Erythroblast (primary cell): ENCODE data around the gene COG4.

ENCODE experiments used
- GATA1 ChIP-seq: IDR thresholded peaks from 2 replicates; pipeline ENCODE4 v1.6.1; 2011; ENCODE audit warnings: low read depth, mild to moderate bottlenecking, control low read depth, low read length, moderate library complexity
- POLR2A ChIP-seq: IDR thresholded peaks from 2 replicates; pipeline ENCODE4 v1.6.1; 2011; ENCODE audit warnings: mild to moderate bottlenecking, low read length

GRCh38 chr16:70437017-70437581 lies 86.3 kb downstream of the COG4 start:
- TF ChIP-seq POLR2A, result no peak
- TF ChIP-seq GATA1, result no peak
